Measurements from ENCODE around the gene C22orf23.

The C22orf23 gene

GRCh38 chr22:37905534-37906363, 47.7 kb downstream of the C22orf23 start, which contains the start of gene MICALL1 (continued):
- TF ChIP-seq KLF17 (tag by site-specific recombination; IDR thresholded peaks at IDR 0.05) (0 out of 2 replicates have a peak, but pooled peaks have one; percentile 12), ZNF76 (tag by site-specific recombination; IDR thresholded peaks at IDR 0.05; ENCODE audit: borderline replicate concordance, low read depth) (peak; percentile 22; the same call in 1 of the 2 replicates), ZNF768 (tag by site-specific recombination; IDR thresholded peaks at IDR 0.05) (no peak), SP2 (tag by site-specific recombination; IDR thresholded peaks at IDR 0.05) (peak; percentile 55), ZBTB7A (tag by site-specific recombination; IDR thresholded peaks at IDR 0.05; ENCODE audit: low read depth) (peak; percentile 72; the same call in 1 of the 2 replicates), ZSCAN4 (tag by site-specific recombination; IDR thresholded peaks at IDR 0.05) (peak; percentile 8; the same call in 1 of the 2 replicates), ZNF704 (tag by site-specific recombination; IDR thresholded peaks at IDR 0.05) (peak; percentile 7; the same call in 1 of the 2 replicates), ZNF174 (tag by site-specific recombination; IDR thresholded peaks at IDR 0.05) (no peak), ZFP69B (tag by site-specific recombination; IDR thresholded peaks at IDR 0.05) (0 out of 2 replicates have a peak, but pooled peaks have one; percentile 42), KLF1 (tag by site-specific recombination; IDR thresholded peaks at IDR 0.05) (peak; percentile 89), EGR2 (tag by site-specific recombination; IDR thresholded peaks at IDR 0.05; ENCODE audit: low read depth) (peak; percentile 56), ZNF121 (tag by site-specific recombination; IDR thresholded peaks at IDR 0.05) (no peak), ZNF184 (tag by site-specific recombination; IDR thresholded peaks at IDR 0.05) (no peak), ZNF169 (tag by site-specific recombination; IDR thresholded peaks at IDR 0.05) (no peak), ZBTB44 (tag by site-specific recombination; IDR thresholded peaks at IDR 0.05) (peak; percentile 30; the same call in 1 of the 2 replicates), SP3 (tag by site-specific recombination; IDR thresholded peaks at IDR 0.05) (peak; percentile 71), TSHZ1 (tag by site-specific recombination; IDR thresholded peaks at IDR 0.05; ENCODE audit: borderline replicate concordance) (no peak), IKZF3 (tag by site-specific recombination; IDR thresholded peaks at IDR 0.05) (peak; percentile 82), ZNF701 (tag by site-specific recombination; IDR thresholded peaks at IDR 0.05) (no peak; the same call in 1 of the 2 replicates), ZNF146 (tag by site-specific recombination; IDR thresholded peaks at IDR 0.05) (no peak), PATZ1 (tag by site-specific recombination; IDR thresholded peaks at IDR 0.05) (peak; percentile 91), ZNF560 (tag by site-specific recombination; IDR thresholded peaks at IDR 0.05; ENCODE audit: borderline replicate concordance) (no peak), ZNF596 (tag by site-specific recombination; IDR thresholded peaks at IDR 0.05) (peak; percentile 77), ZNF2 (tag by site-specific recombination; IDR thresholded peaks at IDR 0.05) (peak; percentile 52; the same call in 1 of the 2 replicates), CTCF (tag by site-specific recombination; IDR thresholded peaks at IDR 0.05) (peak; percentile 28; the same call in 1 of the 2 replicates), SETDB1 (IDR thresholded peaks at IDR 0.05; ENCODE audit: insufficient read length, low read length) (no peak)
